Neutrophil (primary cell): ENCODE data around the gene HSD3B1.

ENCODE experiments used
- H3K27ac ChIP-seq: fragments of 200-600 bp; sonication (generic); 2 replicates; pipeline ENCODE4 v1.5.1; 2016; ENCODE audit warnings: mild to moderate bottlenecking, moderate library complexity
- H3K27me3 ChIP-seq: fragments of 200-600 bp; sonication (generic); 2 replicates; pipeline ENCODE4 v1.6.0; 2016; ENCODE audit warnings: mild to moderate bottlenecking
- H3K36me3 ChIP-seq: fragments of 200-600 bp; sonication (generic); 2 replicates; pipeline ENCODE4 v1.5.1; 2017
- H3K4me1 ChIP-seq, 2 experiments: fragments of 200-600 bp in 1 of 2; sonication (generic) in 1 of 2; 1 replicate in 1 of 2; 2 replicates in 1 of 2; pipeline versions ENCODE4 v1.5.1 to v1.6.1; 2013 to 2016; ENCODE audit warnings: low read depth in 1 of 2, low read length in 1 of 2, mild to moderate bottlenecking in 1 of 2, moderate library complexity in 1 of 2; ENCODE audit not compliant: control insufficient read depth in 1 of 2, insufficient read depth in 1 of 2
- H3K4me3 ChIP-seq, 2 experiments: fragments of 200-600 bp in 1 of 2; sonication (generic) in 1 of 2; 1 replicate in 1 of 2; 2 replicates in 1 of 2; pipeline ENCODE4 v1.5.1; 2013 to 2016; ENCODE audit warnings: low read depth in 1 of 2, low read length in 1 of 2, mild to moderate bottlenecking in 1 of 2, moderate library complexity in 1 of 2
- H3K9me3 ChIP-seq: fragments of 200-600 bp; sonication (generic); 2 replicates; pipeline ENCODE4 v1.5.1; 2016
- TF ChIP-seq, protein P1 (sequence below): fragments of 200-600 bp; sonication (generic); IDR thresholded peaks from 2 replicates; pipeline ENCODE4 v1.5.1; 2016; ENCODE audit warnings: antibody characterized with exemption

The HSD3B1 gene

DNA sequence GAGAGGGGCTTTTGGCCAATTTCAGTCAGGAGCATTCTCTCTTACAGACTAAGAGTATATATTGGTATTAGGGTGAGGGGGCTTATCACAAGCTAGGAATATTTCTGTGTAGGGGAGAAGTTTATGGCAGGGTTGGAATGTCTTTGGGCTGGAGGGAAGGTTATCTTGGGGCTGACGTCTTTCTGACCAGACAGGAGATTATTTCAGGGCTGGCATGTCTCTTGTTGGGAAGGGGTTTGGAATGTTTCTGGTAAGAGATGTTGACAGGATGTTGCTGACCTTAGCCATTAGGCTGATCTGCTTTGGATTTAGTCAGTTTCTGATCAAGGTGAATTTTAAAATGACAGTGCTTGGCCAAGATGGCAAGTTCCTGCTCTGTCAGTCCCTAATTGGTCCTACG, 17.8 kb upstream of the HSD3B1 start:
- Histone ChIP-seq H3K27ac (no peak overlapping the region), H3K27me3 (no peaks in the 10 kb centered on the region), H3K4me3 (no peak overlapping the region), H3K36me3 (no peaks in the 10 kb centered on the region), H3K4me1 (no peaks in the 10 kb centered on the region), H3K9me3 (no peaks in the 10 kb centered on the region)
- TF ChIP-seq, protein P1, sequence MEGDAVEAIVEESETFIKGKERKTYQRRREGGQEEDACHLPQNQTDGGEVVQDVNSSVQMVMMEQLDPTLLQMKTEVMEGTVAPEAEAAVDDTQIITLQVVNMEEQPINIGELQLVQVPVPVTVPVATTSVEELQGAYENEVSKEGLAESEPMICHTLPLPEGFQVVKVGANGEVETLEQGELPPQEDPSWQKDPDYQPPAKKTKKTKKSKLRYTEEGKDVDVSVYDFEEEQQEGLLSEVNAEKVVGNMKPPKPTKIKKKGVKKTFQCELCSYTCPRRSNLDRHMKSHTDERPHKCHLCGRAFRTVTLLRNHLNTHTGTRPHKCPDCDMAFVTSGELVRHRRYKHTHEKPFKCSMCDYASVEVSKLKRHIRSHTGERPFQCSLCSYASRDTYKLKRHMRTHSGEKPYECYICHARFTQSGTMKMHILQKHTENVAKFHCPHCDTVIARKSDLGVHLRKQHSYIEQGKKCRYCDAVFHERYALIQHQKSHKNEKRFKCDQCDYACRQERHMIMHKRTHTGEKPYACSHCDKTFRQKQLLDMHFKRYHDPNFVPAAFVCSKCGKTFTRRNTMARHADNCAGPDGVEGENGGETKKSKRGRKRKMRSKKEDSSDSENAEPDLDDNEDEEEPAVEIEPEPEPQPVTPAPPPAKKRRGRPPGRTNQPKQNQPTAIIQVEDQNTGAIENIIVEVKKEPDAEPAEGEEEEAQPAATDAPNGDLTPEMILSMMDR, result no peak

DNA sequence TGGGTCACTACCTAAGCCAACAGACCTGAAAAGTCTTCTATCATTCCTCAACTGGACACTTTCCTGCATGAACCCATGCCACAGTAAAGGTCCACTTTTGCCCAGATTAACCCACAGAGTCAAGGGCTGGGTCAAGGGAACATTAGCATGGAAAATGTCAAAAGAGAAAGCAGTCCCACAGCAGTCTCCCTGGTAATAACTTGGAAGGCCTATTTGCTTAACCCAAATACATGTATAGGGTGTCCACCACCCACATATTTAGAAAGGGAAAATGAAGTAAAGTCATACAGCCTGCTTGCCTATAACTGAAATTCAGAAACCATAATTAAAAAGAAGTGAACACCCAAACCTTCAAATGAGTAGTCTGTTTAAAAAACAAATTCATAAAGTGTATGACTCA, 16.1 kb upstream of the HSD3B1 start:
- Histone ChIP-seq H3K4me1 (no peaks in the 10 kb centered on the region), H3K27ac (no peak overlapping the region), H3K9me3 (no peaks in the 10 kb centered on the region), H3K27me3 (no peaks in the 10 kb centered on the region), H3K4me3 (no peak overlapping the region), H3K36me3 (no peaks in the 10 kb centered on the region)
- TF ChIP-seq, protein P1, result no peak

GRCh38 chr1:119492763-119493162, 14.2 kb upstream of the HSD3B1 start:
- no peaks in the 10 kb centered on the region for H3K4me1 ChIP-seq
- no peak overlapping the region for H3K4me3 ChIP-seq
- no peaks in the 10 kb centered on the region for H3K27me3 ChIP-seq
- H3K27ac ChIP-seq, result no peak overlapping the region
- no peaks in the 10 kb centered on the region for H3K36me3 ChIP-seq
- TF ChIP-seq, protein P1, result no peak
- H3K9me3 ChIP-seq, result no peaks in the 10 kb centered on the region

DNA sequence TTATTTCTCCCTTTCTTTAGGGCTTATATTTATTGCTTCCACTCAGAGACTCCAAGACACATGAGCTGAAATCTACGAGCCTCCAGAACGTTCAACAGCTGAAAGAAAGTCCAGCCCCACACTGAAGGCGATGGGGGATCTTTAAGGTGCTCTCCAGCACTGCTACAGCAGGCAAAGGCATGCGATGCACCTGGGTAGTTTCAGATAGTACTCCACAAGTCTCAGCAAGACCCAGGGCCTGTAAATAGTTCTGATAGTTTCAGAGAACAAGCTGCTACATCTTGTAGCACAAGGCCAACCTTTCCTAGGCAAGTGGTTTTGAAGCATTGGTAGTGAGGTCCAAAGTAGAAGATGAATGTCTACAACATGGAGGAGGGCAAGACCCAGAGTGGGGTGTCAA, 2.2 kb upstream of the HSD3B1 start:
- no peaks in the 10 kb centered on the region for H3K36me3 ChIP-seq
- H3K4me3 ChIP-seq, result no peak overlapping the region
- TF ChIP-seq, protein P1, result no peak
- no peaks in the 10 kb centered on the region for H3K9me3 ChIP-seq
- peaks cover 8% of the 10 kb centered on the region for H3K27me3 ChIP-seq
- H3K27ac ChIP-seq, result no peak overlapping the region
- no peaks in the 10 kb centered on the region for H3K4me1 ChIP-seq

DNA sequence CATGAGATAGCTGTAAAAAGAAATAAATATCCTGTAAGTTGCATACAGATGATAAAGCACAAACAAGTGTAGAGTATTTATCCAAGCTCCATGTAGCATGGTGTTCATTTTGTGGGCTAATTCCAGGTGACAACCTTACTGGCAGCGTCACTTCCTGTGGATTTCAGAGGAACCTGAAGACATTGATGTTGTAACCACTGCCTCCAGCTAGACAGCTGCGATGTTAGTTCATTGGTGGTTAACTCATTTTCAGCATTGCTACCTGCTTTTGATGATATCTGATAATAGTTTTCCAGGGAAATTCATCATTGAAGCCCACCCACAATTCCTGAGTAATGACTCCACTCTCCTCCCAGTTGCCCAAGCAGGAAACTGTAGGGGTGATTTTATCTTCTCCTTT, 3.0 kb downstream of the HSD3B1 start:
- TF ChIP-seq, protein P1, result no peak
- H3K4me3 ChIP-seq, result no peak overlapping the region
- H3K36me3 ChIP-seq, result no peaks in the 10 kb centered on the region
- H3K27ac ChIP-seq, result no peak overlapping the region
- H3K27me3 ChIP-seq, result peaks cover 8% of the 10 kb centered on the region
- no peaks in the 10 kb centered on the region for H3K4me1 ChIP-seq
- no peaks in the 10 kb centered on the region for H3K9me3 ChIP-seq

DNA sequence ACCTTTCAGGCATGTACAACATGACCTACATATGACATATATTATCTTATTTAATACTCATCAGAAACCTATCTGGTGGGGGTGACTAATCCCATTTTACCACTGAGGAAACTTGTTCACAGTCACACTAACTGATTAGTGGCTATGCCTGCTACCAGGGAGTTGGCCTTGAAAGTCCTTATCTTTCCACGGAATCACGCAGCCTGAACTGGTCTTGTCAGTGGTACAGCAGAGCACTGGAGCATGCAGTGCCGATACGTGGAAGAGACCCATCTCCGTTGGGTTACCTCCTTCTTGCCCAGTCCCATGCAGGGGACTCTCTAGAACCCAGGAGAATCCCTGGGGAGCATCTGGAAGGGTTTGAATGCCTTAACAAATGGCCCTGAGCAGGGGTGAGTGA, 8.2 kb downstream of the HSD3B1 start:
- TF ChIP-seq, protein P1, result no peak
- Histone ChIP-seq H3K9me3 (no peaks in the 10 kb centered on the region), H3K4me3 (no peak overlapping the region), H3K27me3 (peaks cover 4% of the 10 kb centered on the region), H3K36me3 (no peaks in the 10 kb centered on the region), H3K27ac (no peak overlapping the region), H3K4me1 (no peaks in the 10 kb centered on the region)
